ENCODE measurements around the gene PPP1R1C.

Gene PPP1R1C

DNA sequence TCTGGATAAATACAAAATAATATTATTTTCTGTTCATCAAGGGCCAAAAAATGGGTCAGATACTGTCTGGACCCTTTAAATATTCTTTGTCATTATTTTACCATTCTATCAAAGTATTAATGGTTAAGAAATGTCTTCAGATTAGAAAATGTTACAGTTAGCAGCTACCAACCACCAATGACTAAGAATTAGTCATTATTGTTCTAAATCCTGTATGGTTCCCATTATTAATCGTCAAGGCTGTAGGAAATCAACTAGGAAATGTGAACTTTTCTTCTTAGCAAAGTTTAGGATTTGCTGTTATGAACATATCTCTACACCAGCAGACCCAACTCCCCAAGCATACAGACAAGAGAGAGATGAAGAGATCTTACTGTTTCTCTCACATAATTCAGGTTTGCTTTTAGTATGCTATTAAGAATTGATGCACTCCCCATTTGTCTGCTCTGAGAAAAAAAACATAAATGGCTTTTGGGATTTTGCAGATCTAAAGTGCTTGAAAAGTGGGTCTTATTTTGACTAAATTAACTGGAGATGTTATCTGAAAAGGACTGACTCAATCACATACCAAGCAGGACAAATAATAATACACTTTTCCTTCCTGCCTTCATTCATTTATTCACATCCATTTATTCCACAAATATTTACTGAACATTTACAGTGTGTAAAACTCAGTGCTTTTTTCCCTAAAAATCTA, 147.7 kb downstream of the PPP1R1C start:
- Mint-ChIP-seq H3K27me3 (ENCODE audit: low read depth, poor library complexity) (no peaks in the 10 kb centered on the region), H3K36me3 (ENCODE audit: low read depth) (no peaks in the 10 kb centered on the region), H3K27ac (no peak overlapping the region), H3K4me3 (no peak overlapping the region), H3K4me1 (peaks cover 14% of the 10 kb centered on the region), H3K9me3 (no peaks in the 10 kb centered on the region)
- DNase-seq: no peak
- TF ChIP-seq, protein P1, sequence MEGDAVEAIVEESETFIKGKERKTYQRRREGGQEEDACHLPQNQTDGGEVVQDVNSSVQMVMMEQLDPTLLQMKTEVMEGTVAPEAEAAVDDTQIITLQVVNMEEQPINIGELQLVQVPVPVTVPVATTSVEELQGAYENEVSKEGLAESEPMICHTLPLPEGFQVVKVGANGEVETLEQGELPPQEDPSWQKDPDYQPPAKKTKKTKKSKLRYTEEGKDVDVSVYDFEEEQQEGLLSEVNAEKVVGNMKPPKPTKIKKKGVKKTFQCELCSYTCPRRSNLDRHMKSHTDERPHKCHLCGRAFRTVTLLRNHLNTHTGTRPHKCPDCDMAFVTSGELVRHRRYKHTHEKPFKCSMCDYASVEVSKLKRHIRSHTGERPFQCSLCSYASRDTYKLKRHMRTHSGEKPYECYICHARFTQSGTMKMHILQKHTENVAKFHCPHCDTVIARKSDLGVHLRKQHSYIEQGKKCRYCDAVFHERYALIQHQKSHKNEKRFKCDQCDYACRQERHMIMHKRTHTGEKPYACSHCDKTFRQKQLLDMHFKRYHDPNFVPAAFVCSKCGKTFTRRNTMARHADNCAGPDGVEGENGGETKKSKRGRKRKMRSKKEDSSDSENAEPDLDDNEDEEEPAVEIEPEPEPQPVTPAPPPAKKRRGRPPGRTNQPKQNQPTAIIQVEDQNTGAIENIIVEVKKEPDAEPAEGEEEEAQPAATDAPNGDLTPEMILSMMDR (IDR thresholded peaks at IDR 0.05): no peak

DNA sequence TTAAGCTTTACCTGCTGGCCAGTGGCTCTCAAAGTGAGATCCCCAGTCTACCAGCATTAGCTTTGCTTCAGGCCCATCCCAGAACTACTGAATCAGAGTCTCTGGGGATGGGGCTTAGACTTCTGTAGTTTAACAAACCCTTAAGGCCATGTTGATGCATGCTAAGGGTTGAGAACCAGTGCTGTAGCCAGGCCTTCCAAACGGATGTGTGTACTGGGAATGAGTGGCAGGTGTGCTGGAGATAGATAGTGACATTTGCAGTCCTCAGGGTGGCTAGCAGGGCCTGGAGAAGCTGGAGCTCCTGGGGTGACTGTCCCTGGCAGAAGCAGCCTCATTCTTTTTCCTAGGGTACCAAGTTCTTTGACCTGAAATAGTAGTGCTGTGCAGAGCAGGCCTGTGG, 148.5 kb downstream of the PPP1R1C start:
- Mint-ChIP-seq H3K27ac (no peak overlapping the region), H3K27me3 (ENCODE audit: low read depth, poor library complexity) (peaks cover 3% of the 10 kb centered on the region), H3K4me1 (peaks cover 9% of the 10 kb centered on the region), H3K4me3 (no peak overlapping the region), H3K36me3 (ENCODE audit: low read depth) (no peaks in the 10 kb centered on the region), H3K9me3 (no peaks in the 10 kb centered on the region)
- TF ChIP-seq, protein P1 (IDR thresholded peaks at IDR 0.05): no peak
- no peak for DNase-seq

DNA sequence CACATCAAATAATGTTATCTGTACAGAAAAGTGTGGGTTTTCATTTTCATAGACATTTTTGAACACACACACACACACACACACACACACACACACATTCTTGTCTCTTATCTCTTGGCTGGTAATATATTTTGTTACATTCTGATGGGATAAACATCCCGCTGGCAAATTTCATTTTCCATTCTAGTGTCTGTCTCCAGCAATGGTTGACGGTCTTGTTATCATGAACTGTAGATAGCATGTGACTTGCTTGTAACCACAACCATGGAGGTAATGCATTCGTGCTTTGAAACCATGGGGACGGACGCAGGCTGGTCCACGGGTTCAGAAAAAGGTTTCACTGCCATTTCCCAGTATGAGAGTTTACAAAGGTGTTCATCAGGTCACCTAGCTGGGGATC, 156.4 kb downstream of the PPP1R1C start:
- Mint-ChIP-seq H3K27ac (no peak overlapping the region), H3K4me1 (peaks cover 4% of the 10 kb centered on the region), H3K36me3 (ENCODE audit: low read depth) (no peaks in the 10 kb centered on the region), H3K4me3 (no peak overlapping the region), H3K27me3 (ENCODE audit: low read depth, poor library complexity) (peaks cover 3% of the 10 kb centered on the region), H3K9me3 (no peaks in the 10 kb centered on the region)
- TF ChIP-seq, protein P1 (IDR thresholded peaks at IDR 0.05): no peak
- no peak for DNase-seq

DNA sequence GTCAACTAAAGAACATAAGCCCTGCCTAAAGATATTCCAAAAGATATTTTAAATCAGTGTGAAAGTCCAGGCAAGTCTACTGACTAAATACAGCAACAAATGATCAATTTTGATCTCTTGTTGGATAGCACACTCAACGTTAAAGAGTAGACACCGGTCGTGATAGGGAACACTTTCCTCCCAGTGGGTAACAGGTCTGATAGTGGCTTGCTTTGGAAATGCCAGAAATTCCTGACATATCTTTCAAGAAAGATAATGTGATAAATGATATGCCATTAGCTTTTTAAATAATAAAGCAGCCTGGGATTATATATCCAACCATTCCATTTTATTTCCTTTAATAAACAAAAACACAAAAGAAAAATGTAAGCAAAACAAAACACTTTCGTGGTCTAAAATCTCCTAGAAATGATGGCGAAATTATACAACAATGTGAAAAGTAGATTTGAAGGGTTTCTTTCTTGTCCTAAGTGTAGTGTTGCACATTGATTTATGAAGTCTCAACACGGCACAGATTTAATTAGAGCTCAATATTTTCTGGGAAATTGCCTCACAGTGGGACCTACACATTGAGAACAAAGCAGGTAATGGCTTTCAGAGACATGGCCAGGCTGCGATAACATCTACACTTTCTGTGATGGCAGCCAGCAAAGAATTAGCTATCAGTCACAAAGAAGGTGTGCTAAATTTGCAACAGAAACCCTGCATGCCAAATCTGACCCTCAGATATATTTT, 158.6 kb downstream of the PPP1R1C start:
- H3K27ac Mint-ChIP-seq: no peak overlapping the region
- H3K4me3 Mint-ChIP-seq: no peak overlapping the region
- no peaks in the 10 kb centered on the region for H3K9me3 Mint-ChIP-seq
- DNase-seq: no peak
- TF ChIP-seq, protein P1 (IDR thresholded peaks at IDR 0.05): no peak
- H3K36me3 Mint-ChIP-seq (ENCODE audit: low read depth): no peaks in the 10 kb centered on the region
- H3K27me3 Mint-ChIP-seq (ENCODE audit: low read depth, poor library complexity): no peaks in the 10 kb centered on the region
- peaks cover 4% of the 10 kb centered on the region for H3K4me1 Mint-ChIP-seq

DNA sequence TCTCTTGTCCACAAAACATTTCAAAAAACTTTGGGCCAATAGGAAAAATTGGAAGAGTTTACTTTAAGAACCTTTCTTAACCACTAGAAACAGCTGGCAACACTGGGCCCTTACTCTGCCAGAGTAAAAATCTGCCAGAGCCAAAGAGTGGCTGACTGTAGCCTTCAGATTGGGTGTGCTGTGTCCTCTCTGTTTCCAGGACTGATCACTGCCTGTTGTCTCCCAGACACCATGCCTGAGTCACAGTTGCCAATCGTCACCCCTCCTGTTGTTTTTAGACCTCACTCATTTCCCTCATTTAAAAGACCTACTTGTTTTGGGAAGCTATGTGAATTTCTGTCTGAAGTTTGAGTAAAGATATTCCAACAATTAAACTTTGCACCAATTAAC, 159.1 kb downstream of the PPP1R1C start:
- no peak for DNase-seq
- H3K36me3 Mint-ChIP-seq (ENCODE audit: low read depth): no peaks in the 10 kb centered on the region
- H3K4me3 Mint-ChIP-seq: no peak overlapping the region
- TF ChIP-seq, protein P1 (IDR thresholded peaks at IDR 0.05): no peak
- peak overlapping the region; percentile 90 for H3K27ac Mint-ChIP-seq
- no peaks in the 10 kb centered on the region for H3K9me3 Mint-ChIP-seq
- peaks cover 4% of the 10 kb centered on the region for H3K4me1 Mint-ChIP-seq
- H3K27me3 Mint-ChIP-seq (ENCODE audit: low read depth, poor library complexity): no peaks in the 10 kb centered on the region
